ENCODE results near the gene RNF167. TPM values are rescaled to one million over a fixed set of nuclear protein-coding genes. Genes with fewer than 3 reads are reported as not detected.

Gene RNF167
- total RNA-seq, 1 donor from 2014 or later: 108 TPM

- Mint-ChIP-seq H3K4me3 (no peak overlapping the region), H3K27ac (no peak overlapping the region), H3K36me3 (ENCODE audit: low read depth) (peaks cover 40% of the 10 kb centered on the region), H3K27me3 (no peaks in the 10 kb centered on the region), H3K9me3 (no peaks in the 10 kb centered on the region), H3K4me1 (peaks cover 32% of the 10 kb centered on the region)
- DNase-seq (no peak), ATAC-seq (ENCODE audit: low read depth) (no peak)
- ChIA-PET CTCF (no interaction called here), POLR2A (no interaction called here)
- intact Hi-C loops (cut with micrococcal nuclease): no loop called here
- TF ChIP-seq CTCF (IDR thresholded peaks at IDR 0.05): no peak
These were observed 42.8 kb upstream of the RNF167 start for GRCh38 chr17:4897198-4897687.

GRCh38 chr17:4897785-4898184 is 42.3 kb upstream of the RNF167 start:
- Mint-ChIP-seq H3K9me3 (no peaks in the 10 kb centered on the region), H3K4me3 (peak overlapping the region; percentile 70), H3K4me1 (peaks cover 37% of the 10 kb centered on the region), H3K27ac (no peak overlapping the region), H3K36me3 (ENCODE audit: low read depth) (peaks cover 37% of the 10 kb centered on the region), H3K27me3 (no peaks in the 10 kb centered on the region)
- DNase-seq (no peak), ATAC-seq (ENCODE audit: low read depth) (no peak)
- ChIA-PET CTCF (no interaction called here), POLR2A (no interaction called here)
- intact Hi-C loops (cut with micrococcal nuclease): no loop called here
- TF ChIP-seq CTCF (IDR thresholded peaks at IDR 0.05): no peak

GRCh38 chr17:4898351-4898750 is 41.7 kb upstream of the RNF167 start:
- no peak for TF ChIP-seq CTCF (IDR thresholded peaks at IDR 0.05)
- intact Hi-C loops (cut with micrococcal nuclease): no loop called here
- H3K27me3 Mint-ChIP-seq: no peaks in the 10 kb centered on the region
- DNase-seq: no peak
- H3K9me3 Mint-ChIP-seq: no peaks in the 10 kb centered on the region
- ChIA-PET POLR2A (interaction anchor here (1.2 to 4.7 kb wide), 2 partner anchors 42 to 89 kb away, joined by 4 to 26 read pairs; partner anchors contain the start of genes CAMTA2, RNF167 and SLC25A11), CTCF (interaction anchor here (1.0 to 1.1 kb wide), 2 partner anchors 109 to 188 kb away, joined by 4 read pairs; partner anchors contain the start of gene ARRB2)
- no peak for ATAC-seq (ENCODE audit: low read depth)
- peak overlapping the region; percentile 41 for H3K27ac Mint-ChIP-seq
- H3K36me3 Mint-ChIP-seq (ENCODE audit: low read depth): peaks cover 35% of the 10 kb centered on the region
- peaks cover 43% of the 10 kb centered on the region for H3K4me1 Mint-ChIP-seq
- peak overlapping the region; percentile 70 for H3K4me3 Mint-ChIP-seq

- no peaks in the 10 kb centered on the region for H3K9me3 Mint-ChIP-seq
- H3K4me1 Mint-ChIP-seq: peaks cover 47% of the 10 kb centered on the region
- ChIA-PET POLR2A (interaction anchor here (0.7 to 4.7 kb wide), 12 partner anchors 34 to 191 kb away, joined by 3 to 26 read pairs (median 4); partner anchors contain the start of genes ARRB2, CAMTA2, KIF1C and PLD2), CTCF (interaction anchor here (0.9 to 1.3 kb wide), 6 partner anchors 8 to 332 kb away, joined by 3 to 6 read pairs (median 4); partner anchors contain the start of gene ARRB2)
- peak; percentile 1 for ATAC-seq (ENCODE audit: low read depth)
- peaks cover 30% of the 10 kb centered on the region for H3K36me3 Mint-ChIP-seq (ENCODE audit: low read depth)
- H3K27me3 Mint-ChIP-seq: no peaks in the 10 kb centered on the region
- DNase-seq: no peak
- intact Hi-C loops (cut with micrococcal nuclease): no loop called here
- peak overlapping the region; percentile 87 for H3K4me3 Mint-ChIP-seq
- TF ChIP-seq CTCF (IDR thresholded peaks at IDR 0.05): no peak
- no peak overlapping the region for H3K27ac Mint-ChIP-seq
These were observed 41.1 kb upstream of the RNF167 start for GRCh38 chr17:4898927-4899326.

GRCh38 chr17:4899341-4900230 is 40.5 kb upstream of the RNF167 start, which contains the start of gene C17orf107:
Gene C17orf107, plus strand, starts transcription at chr17:4899536. Its CDS starts 227 bp downstream, at chr17:4899763.
- TF ChIP-seq CTCF (IDR thresholded peaks at IDR 0.05): no peak
- peak within 1 kb of the TSS; percentile 54 for H3K27ac Mint-ChIP-seq
- ChIA-PET POLR2A (interaction anchor here (0.7 to 4.7 kb wide), 13 partner anchors 33 to 191 kb away, joined by 3 to 26 read pairs (median 4); partner anchors contain the start of genes ARRB2, CAMTA2, KIF1C and PLD2), CTCF (interaction anchor here (0.9 to 1.3 kb wide), 7 partner anchors 8 to 332 kb away, joined by 3 to 6 read pairs (median 4); partner anchors contain the start of genes ARRB2, RNF167 and SLC25A11)
- intact Hi-C loops (cut with micrococcal nuclease): loop anchor here (5.0 kb wide), 2 partner anchors 178 to 332 kb away; partner anchors contain the start of gene ZFP3
- H3K9me3 Mint-ChIP-seq: no peaks in the 10 kb centered on the region
- no peaks in the 10 kb centered on the region for H3K27me3 Mint-ChIP-seq
- DNase-seq (peak; percentile 87), ATAC-seq (ENCODE audit: low read depth) (peak; percentile 83)
- H3K4me3 Mint-ChIP-seq: peak within 1 kb of the TSS; percentile 87
- peaks cover 24% of the 10 kb centered on the region for H3K36me3 Mint-ChIP-seq (ENCODE audit: low read depth)
- H3K4me1 Mint-ChIP-seq: peaks cover 47% of the 10 kb centered on the region
